A549 (cell line): ENCODE results near the gene MPRIP.

Experiments used
- BHLHE40 ChIP-seq: IDR thresholded peaks from 2 replicates; pipeline ENCODE4 v1.6.1; 2012; ENCODE audit warnings: low read depth, low read length, inconsistent platforms
- CTCF ChIP-seq: fragments of >200 bp; sonication (Bioruptor Twin); formaldehyde crosslinking; IDR thresholded peaks from 3 replicates; pipeline ENCODE4 v1.5.1; 2016
- FOSL2 ChIP-seq, 2 experiments: fragments of 450-650 bp in 1 of 2; fragments of >200 bp in 1 of 2; sonication (Bioruptor Twin) in 1 of 2; formaldehyde crosslinking; IDR thresholded peaks; 2 replicates each; pipeline versions ENCODE4 v1.5.0 to v1.6.1; 2016 to 2020; ENCODE audit warnings: mild to moderate bottlenecking in 1 of 2, moderate library complexity in 1 of 2
- HDAC2 ChIP-seq: fragments of 200-600 bp; sonication (generic); IDR thresholded peaks from 2 replicates; pipeline ENCODE4 v1.6.1; 2016
- KDM1A ChIP-seq: fragments of 200-600 bp; sonication (generic); IDR thresholded peaks from 2 replicates; pipeline ENCODE4 v1.6.1; 2016; ENCODE audit warnings: low read depth, mild to moderate bottlenecking
- MAFK ChIP-seq: fragments of 450-650 bp; IDR thresholded peaks from 2 replicates; pipeline ENCODE4 v1.6.1; 2014; ENCODE audit not compliant: partially characterized antibody
- NPAS2 ChIP-seq: fragments of 250-450 bp; sonication (Bioruptor Pico); IDR thresholded peaks from 2 replicates; pipeline ENCODE4 v1.8.0; 2022; ENCODE audit warnings: mild to moderate bottlenecking, moderate library complexity, borderline replicate concordance
- POLR2A ChIP-seq: IDR thresholded peaks from 2 replicates; pipeline ENCODE4 v1.6.1; 2012; ENCODE audit warnings: mild to moderate bottlenecking, low read length
- REST ChIP-seq: fragments of 200-600 bp; sonication (generic); IDR thresholded peaks from 2 replicates; pipeline ENCODE4 v1.6.1; 2016; ENCODE audit warnings: antibody characterized with exemption, mild to moderate bottlenecking, moderate library complexity
- RFX5 ChIP-seq: fragments of 450-650 bp; IDR thresholded peaks from 2 replicates; pipeline ENCODE4 v1.7.1; 2014; ENCODE audit warnings: antibody characterized with exemption, mild to moderate bottlenecking, moderate library complexity

- TF ChIP-seq KDM1A (no peak), REST (no peak), CTCF (no peak), RFX5 (no peak), NPAS2 (no peak), BHLHE40 (no peak), FOSL2 (IDR thresholded peaks at IDR 0.05) (no peak), FOSL2 (CRISPR knock-in tag; IDR thresholded peaks at IDR 0.05) (no peak), HDAC2 (no peak), MAFK (no peak), POLR2A (no peak)
These were observed 5.7 kb upstream of the MPRIP start for GRCh38 chr17:17036524-17036998.
